Thoracic aorta (tissue), 2 donors: ENCODE data around the gene PRDM10. TPM values are rescaled to one million over a fixed set of nuclear protein-coding genes. Genes with fewer than 3 reads are reported as not detected.

ENCODE experiments used
- ATAC-seq: fragments of 150-250 bp; one replicate; pipeline ENCODE4 v1.8.0; 2017; ENCODE audit warnings: low read depth; ENCODE audit not compliant: insufficient number of reproducible peaks, low FRiP score
- DNase-seq: peaks from one replicate; pipeline ENCODE4 v3.0.0-alpha.2; 2020; ENCODE audit warnings: low spot score
- H3K27ac ChIP-seq, 2 donors: fragments of 200-600 bp; sonication (generic); 1 replicate in 1 of 2; 2 replicates in 1 of 2; pipeline ENCODE4 v1.5.1; 2016; ENCODE audit warnings: mild to moderate bottlenecking in 2 of 2, moderate library complexity in 2 of 2
- H3K27me3 ChIP-seq: fragments of 200-600 bp; sonication (generic); replicated peaks from 2 replicates; pipeline ENCODE4 v1.6.0; 2016; ENCODE audit warnings: mild to moderate bottlenecking; ENCODE audit not compliant: insufficient read depth
- H3K36me3 ChIP-seq: fragments of 200-600 bp; sonication (generic); one replicate; pipeline ENCODE4 v1.5.1; 2016
- H3K4me1 ChIP-seq, 2 donors: fragments of 200-600 bp; sonication (generic); 1 replicate in 1 of 2; 2 replicates in 1 of 2; pipeline versions ENCODE4 v1.5.1 to v1.6.0; 2016; ENCODE audit warnings: low read depth in 2 of 2, mild to moderate bottlenecking in 1 of 2; ENCODE audit not compliant: control insufficient read depth in 1 of 2
- H3K4me3 ChIP-seq: fragments of 200-600 bp; sonication (generic); 2 replicates; pipeline ENCODE4 v1.5.1; 2016; ENCODE audit warnings: mild to moderate bottlenecking
- H3K9me3 ChIP-seq: fragments of 200-600 bp; sonication (generic); 2 replicates; pipeline ENCODE4 v1.5.1; 2016
- CTCF ChIP-seq: fragments of 200-600 bp; sonication (generic); IDR thresholded peaks from one replicate; pipeline ENCODE4 v1.5.1; 2019; ENCODE audit warnings: antibody characterized with exemption
- total RNA-seq, 2 donors: library from RNA; depleted of rRNA; stranded (reverse); fragments of >200 nt; gene quantifications; one replicate each; pipeline versions ENCODE4 v1.1.0 to v1.2.3, GENCODE V29; 2016

PRDM10 gene
- total RNA-seq, 2 donors from 2014 or later: 8.8 to 10.4 TPM

- Histone ChIP-seq H3K27ac (no peak overlapping the region), H3K27me3 (no peaks in the 10 kb centered on the region), H3K4me3 (no peak overlapping the region), H3K36me3 (no peaks in the 10 kb centered on the region), H3K4me1 (no peaks in the 10 kb centered on the region), H3K9me3 (no peaks in the 10 kb centered on the region)
- DNase-seq: no peak
- no peak for ATAC-seq
- no peak for TF ChIP-seq CTCF
Observed at GRCh38 chr11:130043575-130043974, 40.9 kb upstream of the PRDM10 start.

GRCh38 chr11:130042093-130042591, 39.5 kb upstream of the PRDM10 start:
- Histone ChIP-seq H3K36me3 (no peaks in the 10 kb centered on the region), H3K9me3 (no peaks in the 10 kb centered on the region), H3K4me1 (no peaks in the 10 kb centered on the region), H3K27me3 (no peaks in the 10 kb centered on the region), H3K4me3 (no peak overlapping the region), H3K27ac (no peak overlapping the region)
- ATAC-seq: no peak
- no peak for TF ChIP-seq CTCF
- DNase-seq: no peak

GRCh38 chr11:130040281-130040940, 37.8 kb upstream of the PRDM10 start:
- TF ChIP-seq CTCF: no peak
- no peak for ATAC-seq
- Histone ChIP-seq H3K27me3 (no peaks in the 10 kb centered on the region), H3K4me3 (no peak overlapping the region), H3K36me3 (no peaks in the 10 kb centered on the region), H3K4me1 (no peaks in the 10 kb centered on the region), H3K27ac (no peak overlapping the region), H3K9me3 (no peaks in the 10 kb centered on the region)
- no peak for DNase-seq

GRCh38 chr11:130037881-130038585, 35.4 kb upstream of the PRDM10 start:
- H3K9me3 ChIP-seq: no peaks in the 10 kb centered on the region
- no peak for TF ChIP-seq CTCF
- H3K27me3 ChIP-seq: no peaks in the 10 kb centered on the region
- no peaks in the 10 kb centered on the region for H3K36me3 ChIP-seq
- DNase-seq (no peak), ATAC-seq (no peak)
- no peak overlapping the region for H3K4me3 ChIP-seq
- H3K4me1 ChIP-seq: no peaks in the 10 kb centered on the region
- H3K27ac ChIP-seq: no peak overlapping the region

GRCh38 chr11:130037058-130037457, 34.4 kb upstream of the PRDM10 start:
- H3K27me3 ChIP-seq: no peaks in the 10 kb centered on the region
- ATAC-seq: no peak
- no peak for TF ChIP-seq CTCF
- H3K4me1 ChIP-seq: no peaks in the 10 kb centered on the region
- H3K27ac ChIP-seq: no peak overlapping the region
- DNase-seq: no peak
- no peaks in the 10 kb centered on the region for H3K36me3 ChIP-seq
- H3K4me3 ChIP-seq: no peak overlapping the region
- H3K9me3 ChIP-seq: no peaks in the 10 kb centered on the region
